CD4-positive, alpha-beta T cell treated with Interleukin-6 for 4 hours (primary cell): Measurements from ENCODE around the gene KDELR1.
A peak's percentile ranks its signal among the peaks of the same experiment; 100 is the strongest.
"Not testable (repeated sequence)": the region's sequence is repeated elsewhere in the genome, so short reads cannot be mapped to it uniquely, and the experiment has no call there.

ENCODE experiments used
- DNase-seq: peaks from one replicate; pipeline ENCODE4 v3.0.0-alpha.2; 2020; ENCODE audit warnings: mixed read lengths

The KDELR1 gene

DNA sequence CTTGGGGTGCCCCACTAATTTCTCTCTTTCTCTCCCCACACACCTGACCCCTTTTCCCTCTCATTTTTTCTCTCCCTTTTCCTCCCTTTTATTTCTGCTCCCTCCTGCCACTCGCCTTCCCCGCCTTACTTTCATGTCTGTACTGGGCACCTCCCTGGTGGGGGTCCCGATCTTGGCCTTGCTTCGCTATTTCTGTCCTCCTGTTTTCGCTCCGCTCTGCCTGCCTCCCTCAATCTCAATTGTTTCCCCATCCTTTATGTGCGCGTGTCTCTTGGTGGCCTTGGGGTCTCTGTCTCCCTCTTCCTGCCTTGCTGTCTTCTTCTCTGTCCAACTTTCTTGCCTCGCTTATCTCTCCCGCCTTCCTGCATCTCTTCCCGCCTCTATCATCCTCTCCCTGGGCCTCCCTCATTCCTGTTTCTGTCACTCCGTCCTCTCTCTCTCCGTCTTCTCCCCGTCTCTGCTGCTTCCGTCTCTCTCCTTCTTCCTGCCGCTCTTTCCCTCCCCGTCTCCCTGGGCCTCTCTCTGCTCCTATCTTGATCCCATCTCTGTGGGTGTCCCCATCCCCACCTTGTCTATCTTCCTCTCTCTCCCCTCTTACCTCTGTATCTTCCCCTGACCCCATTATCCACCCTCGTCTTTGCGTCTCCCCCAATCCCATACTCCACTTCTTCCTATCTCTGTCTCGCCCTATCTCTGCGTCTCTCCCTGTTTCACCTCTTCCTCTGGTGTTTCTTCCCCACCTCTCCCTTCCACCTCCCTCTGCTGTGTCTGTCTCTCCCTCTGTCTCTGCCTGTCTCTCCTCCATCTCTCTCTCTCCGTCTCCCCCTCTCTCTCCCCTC, 6.1 kb upstream of the KDELR1 start:
- DNase-seq, result no peak

DNA sequence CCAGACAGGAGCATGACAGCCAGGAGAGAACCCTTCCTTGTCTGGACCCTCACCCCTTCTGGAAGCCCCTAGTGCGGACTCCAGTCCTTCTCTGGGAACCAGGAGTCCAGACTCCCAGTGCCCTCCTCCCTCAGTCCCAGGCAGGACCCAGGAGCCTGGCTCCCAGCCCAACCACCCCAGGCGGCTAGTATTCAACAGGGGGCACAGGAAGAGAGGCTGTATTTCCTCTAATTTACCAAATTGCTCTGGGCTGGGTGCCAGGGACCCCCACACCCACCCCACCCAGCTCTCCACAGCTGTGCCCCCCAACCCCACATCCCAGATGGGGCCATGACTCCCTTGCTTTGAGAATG, 5.4 kb upstream of the KDELR1 start:
- DNase-seq, result no peak

DNA sequence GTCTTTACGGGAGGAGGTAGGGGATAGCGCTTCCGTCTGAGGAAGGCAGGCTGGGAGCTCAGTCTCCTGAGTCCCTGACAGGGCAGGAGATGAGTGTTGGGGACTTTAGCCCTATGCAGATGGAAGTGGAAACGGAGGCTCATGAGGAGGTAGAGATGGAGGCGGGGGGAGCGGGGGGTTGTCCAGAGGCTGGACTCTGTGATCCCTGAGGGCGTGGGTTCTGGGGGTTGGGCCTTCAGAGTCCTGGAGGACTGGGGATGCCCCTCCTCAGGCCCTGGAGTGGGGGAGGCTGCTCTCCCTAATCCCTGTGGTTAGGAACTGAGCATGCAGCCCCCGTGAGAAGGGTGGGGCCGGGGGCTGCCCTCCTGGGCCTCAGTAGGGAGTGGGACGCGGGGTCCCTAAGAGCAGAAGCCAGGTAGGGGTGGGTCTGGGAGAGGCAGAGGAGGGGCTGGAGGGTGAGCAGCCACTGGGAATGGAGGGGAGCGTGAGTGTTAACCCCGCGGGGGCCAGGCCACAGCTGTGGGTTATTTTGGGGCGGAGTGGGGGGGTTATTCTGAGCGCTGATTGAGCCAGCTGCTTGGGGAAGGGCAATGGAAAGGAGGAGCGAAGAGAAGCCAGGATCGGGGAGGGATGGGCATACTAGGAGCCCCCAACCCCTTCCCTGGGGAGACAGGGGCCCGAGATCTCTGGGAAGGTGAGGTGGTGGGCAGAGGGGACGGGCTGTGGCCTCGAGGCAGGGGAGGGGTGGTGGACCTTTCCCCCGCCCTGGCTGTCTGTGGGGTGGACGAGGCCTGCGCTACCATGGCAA, 4.9 kb upstream of the KDELR1 start:
- DNase-seq, result no peak

DNA sequence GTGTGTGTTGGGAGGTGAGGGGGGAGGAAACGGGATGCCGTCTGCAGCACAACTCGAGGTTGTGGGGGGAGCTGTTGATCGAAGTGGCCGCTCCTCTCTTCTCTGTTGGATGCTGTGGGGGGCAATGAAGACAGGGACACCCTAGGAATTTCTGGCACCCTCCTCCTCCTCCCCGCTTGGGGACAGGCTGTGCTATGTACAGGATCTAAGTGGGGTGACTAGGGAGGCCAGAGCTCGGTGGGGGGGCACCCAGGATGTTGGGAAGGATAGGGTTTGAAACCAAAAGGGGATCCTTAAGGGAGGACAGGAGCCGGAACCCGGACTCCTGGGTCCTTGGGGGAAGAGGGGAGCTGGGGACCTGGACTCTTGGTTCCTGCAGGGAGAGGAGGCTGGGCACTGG, 4.1 kb upstream of the KDELR1 start:
- DNase-seq, result no peak

DNA sequence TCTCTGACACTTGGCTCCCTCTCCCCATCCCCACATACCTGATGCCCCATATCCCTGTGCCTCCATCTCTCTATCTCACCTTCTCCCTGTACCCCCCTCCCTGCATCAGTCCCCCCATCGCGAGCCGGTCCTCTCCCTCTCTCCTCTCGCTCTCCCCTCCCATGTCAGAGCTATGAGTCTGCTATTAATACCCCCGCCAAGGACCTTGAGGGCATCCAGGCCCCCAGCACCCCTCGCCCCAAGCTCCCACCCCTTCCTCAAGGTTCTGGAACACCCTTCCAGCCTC, 3.8 kb upstream of the KDELR1 start:
- DNase-seq, result no peak

DNA sequence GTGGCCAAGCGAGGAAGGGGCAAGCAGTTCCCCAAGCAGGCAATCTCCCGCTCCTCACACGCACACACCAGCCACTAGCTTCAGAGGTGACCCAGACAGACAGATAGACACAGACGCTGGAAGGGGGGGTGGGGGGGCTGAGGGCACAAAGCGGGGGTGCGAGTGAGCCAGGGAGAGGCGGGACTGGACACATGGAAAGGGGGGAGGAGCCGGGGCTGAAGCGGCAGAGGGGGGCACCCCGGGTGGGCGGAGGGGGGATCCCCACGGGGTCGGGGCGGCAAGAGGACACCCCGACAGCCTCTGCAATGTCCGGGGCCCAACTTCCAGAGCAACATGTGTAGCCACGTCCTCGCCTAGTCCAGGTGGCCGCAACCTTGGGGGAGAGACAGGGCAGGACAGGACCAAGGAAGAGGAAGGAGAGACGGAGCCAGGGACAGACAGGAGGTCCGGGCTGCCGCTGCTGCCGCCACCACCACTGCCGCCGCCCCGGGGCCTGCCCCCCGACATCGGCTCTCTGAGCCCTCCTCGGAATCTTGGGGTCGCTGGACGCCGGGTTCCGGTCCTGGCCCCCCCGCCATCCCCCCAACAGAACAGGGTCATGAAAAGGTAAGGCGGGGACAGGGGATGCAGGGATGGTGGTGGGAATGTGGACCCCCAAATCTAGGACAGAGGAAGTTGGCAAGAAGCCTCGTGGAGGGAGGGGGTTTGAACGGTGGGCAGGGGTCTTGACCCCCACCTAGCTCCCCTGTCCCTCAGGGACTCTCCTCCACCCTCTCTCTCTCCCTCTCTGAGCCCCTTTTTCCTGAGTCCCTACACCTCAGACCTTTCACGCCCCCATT, 3.2 kb upstream of the KDELR1 start:
- no peak for DNase-seq

DNA sequence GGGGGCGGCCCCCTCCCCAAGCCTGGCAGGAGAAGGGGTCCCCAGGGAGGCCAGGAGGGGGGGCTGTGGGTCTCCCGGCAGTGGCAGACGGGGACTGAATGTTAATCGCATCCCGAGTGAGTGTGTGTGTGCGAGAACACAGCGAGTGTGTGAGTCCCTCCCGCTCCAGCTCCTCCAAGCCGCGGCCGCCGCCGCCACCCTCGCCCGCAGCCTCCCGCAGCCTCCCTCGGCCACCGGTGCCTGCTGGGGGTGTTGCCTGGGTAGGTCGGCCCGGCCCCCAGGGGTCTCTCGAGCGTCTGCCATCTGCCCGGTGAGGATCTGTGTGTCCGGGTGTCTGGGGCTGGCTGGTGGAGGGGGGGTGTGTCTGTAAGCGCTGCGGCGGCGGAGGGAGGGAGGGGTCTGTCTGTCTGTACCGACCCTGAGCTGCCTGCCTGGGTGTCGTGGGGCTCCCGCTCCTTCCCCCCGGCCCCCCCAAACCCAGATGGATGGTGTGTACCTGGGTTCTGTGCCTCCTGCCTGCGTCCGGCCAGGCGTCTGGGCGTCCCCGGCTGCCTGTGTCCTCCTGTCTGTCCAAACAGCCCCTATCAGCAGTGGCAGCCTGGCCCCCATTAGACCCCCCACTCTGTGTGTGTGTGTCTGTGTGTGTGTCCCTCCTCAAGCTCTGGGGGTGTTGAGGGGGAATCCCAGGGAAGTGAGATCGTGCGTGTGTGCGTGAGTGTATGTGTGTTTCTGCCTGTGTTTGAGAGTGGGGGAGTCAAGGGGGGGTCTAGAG, 2.4 kb upstream of the KDELR1 start, which contains the start of gene GRIN2D:
TSS of gene GRIN2D (plus strand) at position 110 of the 772 bp plus-strand sequence. CDS start 4,725 bp downstream, outside the sequence.
- peak; percentile 42 for DNase-seq

DNA sequence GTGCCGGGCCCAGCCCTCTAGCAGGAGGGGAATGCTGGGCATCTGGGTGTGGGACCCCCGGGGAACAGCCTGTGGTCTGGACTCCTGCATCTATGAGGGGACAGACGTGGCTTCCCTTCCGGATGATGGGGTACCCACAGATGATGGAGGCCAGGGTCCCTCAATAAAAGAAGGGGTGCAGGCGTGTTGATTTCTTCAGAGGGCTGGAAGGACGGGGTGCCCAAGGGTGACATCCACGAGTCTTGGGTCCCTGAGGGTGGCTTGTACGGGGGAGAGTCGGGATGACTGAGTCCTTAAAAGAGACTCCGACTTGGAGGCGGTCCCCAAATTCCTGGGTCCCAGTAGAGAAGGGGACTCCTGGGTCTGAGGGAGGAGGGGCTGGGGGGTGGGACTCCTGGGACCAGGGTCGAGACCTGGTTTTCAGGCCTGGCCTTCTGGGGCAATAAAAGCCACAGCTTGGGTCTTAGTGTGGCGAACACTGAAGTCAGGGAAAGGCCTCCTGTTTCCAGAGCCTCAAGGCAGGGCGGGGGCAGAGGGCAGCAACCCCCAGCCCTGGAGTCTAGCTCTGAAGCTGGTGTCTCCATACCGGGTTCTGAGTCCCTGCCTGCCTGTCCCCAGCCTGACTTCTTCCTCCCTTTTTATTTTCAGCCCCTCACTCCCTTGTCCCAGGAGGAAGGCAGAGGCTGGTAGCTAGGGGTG, 1.7 kb upstream of the KDELR1 start:
- no peak for DNase-seq

DNA sequence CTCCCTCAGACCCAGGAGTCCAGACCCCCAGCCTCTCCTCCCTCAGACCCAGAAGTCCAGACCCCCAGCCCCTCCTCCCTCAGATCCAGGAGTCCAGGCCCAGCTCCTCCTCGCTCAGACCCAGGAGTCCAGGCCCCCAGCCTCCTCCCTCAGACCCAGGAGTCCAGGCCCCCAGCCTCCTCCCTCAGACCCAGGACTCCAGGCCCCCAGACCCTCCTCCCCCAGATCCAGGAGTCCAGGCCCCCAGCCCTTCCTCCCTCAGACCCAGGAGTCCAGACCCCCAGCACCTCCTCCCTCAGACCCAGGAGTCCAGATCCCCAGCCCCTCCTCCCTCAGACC, 624 bp upstream of the KDELR1 start:
- DNase-seq, result not testable (repeated sequence)

DNA sequence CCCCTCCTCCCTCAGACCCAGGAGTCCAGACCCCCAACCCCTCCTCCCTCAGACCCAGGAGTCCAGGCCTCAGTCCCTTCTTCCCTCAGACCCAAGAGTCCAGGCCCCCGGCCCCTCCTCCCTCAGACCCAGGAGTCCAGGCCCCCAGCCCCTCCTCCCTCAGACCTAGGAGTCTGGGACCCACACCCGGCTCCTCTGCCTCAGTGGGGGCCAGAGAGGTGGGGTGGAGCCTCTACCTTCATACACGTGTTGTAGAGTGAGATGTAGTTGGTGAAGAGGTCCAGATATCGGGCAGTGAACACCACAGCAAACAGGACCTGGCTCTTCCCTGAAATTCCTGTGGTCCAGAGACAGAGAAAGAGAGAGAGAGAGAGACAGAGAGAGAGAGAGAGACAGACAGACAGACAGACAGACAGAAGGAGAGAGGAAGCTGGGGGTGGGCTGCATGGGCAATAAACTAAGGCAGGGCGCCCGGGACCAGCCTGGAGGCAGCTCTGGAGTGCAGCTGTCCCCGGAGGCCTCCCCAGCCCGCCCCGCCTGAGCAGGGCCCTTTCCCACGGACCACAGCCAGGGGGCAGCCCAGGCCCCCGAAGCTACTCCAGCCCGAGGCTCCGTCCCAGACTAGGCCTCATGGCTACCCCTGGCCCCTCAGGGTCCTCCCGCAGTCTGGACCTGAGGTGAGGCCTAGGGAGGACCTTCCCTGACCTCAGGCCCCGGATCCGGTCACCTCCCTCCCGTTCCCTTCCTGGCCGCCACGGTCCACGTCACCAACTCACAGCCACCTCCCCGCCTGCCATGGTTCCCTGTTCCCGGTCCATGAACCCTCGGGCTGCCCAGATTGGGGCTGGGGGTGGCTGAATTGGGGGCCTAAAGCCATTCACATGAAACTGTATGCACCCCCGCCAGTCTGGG, 907 bp downstream of the KDELR1 start:
- peak; percentile 68 for DNase-seq

DNA sequence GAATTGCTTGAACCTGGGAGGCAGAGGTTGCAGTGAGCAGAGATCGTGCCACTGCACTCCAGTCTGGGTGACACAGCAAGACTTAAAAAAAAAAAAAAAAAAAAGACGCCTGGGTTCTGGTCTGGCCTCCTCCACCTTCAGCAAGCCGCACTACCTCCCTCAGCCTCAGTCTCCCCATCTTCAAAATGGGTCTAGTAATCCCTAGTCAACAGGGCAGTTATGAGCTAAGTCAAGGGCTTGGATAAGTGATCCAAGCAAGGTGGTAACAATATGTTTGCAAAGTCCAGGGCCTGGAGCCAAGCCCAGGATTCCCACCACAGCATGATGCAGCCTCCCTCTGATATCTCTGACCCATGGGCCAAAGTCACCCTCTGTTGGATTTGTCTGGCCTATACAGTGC, 4.4 kb downstream of the KDELR1 start:
- DNase-seq, result no peak

DNA sequence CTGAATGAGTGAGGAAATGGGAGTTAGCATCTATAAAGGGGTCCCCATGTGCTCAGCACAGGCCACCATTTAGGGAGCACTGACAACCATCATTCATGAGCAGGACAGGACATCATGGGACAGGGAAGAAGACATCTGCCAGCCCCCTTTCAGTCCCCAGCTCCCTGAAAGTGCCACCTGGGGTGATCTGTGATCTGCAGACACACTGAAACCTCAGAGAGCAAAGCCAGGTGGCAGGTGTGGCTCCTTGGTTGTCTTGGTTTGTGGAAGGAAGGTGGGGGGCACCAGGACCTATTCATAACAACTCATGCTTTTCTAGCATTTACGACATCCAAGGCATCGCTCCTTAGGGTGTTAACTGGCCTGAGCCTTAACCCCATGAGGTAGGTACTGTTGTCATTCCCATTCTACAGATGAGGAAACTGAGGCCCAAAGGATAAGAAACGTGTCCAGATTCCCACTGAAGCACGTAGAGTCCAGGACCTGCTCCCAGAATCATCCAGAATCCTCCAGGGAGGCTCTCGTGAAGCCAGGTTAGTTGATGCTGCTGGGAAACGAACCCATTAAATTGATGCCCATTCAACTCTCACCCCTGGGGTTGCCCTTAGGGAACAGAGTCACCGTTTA, 5.8 kb downstream of the KDELR1 start:
- DNase-seq, result no peak

DNA sequence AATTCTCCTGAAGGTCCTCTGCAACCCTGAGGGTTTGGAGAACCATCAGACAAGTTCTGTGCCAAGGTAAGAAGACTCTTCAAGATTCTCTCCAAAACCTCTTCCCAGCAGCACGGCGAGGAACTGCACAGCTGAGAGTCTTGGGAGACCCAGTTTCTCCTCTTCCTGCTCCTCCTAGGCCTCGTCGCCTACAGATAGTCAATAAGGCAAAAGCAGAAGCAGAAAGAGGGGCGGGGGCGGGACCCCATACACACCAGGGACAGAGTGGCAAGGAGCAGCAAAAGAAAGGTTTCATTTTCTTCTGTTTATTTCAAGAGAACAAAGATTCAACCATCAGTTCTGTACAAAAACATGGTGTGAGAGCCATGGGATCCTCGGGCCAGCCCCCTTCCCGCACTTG, 9.1 kb downstream of the KDELR1 start:
- no peak for DNase-seq

DNA sequence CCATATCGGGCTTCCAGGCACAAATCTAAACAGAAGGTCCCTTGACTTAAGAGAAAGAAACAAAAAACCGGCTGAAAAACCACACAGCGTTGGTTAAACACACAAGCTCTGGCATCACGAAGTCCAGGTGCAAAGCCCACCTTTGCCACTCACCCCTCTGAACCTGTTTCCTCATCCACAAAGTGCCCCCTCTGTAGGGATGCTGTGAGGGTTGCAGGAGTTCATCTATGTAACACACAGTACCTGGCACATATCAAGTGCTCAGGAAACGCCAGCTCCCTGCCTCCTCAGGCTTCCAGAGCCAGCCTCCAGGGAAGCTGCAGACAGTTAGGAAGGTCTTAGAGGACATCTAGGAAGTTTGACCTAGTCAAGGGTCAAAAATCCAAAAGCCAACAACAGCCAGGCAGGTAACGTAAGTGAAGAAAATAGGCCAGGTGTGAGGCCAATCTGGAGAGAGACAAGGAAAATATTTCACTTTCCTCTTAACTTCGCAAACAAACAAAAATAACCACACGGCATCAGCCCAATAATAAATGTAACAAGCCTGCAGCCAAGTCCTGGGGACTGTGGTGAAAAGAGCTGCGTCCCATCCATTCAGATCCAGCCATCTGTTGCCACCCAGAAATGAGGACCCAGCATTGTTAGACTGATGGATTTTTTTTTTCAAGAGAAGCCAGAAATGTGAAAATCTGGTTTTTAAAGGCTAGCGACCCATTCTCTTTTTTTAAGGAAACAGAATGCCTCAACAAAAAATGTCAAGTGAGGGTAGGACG, 10.0 kb downstream of the KDELR1 start:
- DNase-seq, result no peak

DNA sequence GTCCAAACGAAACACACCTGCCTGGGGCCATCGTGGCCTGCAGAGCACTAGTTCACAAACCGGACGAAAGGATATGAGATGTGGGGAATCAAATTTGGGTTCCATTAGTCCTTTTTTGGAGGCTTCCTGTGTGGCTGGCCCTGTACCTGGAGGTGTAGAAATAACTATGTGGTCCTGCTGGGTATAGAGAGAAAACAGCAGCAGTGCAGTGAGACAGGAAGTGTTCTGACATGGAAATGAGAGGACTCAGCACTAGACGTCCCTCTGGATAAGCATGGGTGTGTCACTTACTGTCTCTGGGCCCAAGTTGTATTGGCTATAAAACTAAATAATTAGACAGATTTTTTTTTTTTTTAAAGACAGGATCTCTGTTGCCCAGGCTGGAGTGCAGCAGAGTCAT, 12.3 kb downstream of the KDELR1 start:
- DNase-seq, result no peak

DNA sequence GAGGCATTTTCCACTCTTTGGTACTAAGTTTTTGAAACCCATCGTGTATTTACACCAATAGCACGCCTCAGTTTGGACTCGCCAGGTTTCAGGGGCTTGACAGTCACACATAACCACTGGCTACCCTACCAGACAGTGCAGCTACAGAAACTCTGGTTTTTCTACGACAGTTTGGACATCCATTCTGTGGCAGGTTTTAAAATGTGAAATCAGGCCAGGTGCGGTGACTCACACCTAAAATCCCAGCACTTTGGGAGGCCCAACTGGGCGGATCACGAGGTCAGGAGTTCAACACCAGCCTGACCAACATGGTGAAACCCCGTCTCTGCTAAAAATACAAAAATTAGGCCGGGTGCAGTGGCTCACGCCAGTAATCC, 13.2 kb downstream of the KDELR1 start:
- DNase-seq, result no peak

DNA sequence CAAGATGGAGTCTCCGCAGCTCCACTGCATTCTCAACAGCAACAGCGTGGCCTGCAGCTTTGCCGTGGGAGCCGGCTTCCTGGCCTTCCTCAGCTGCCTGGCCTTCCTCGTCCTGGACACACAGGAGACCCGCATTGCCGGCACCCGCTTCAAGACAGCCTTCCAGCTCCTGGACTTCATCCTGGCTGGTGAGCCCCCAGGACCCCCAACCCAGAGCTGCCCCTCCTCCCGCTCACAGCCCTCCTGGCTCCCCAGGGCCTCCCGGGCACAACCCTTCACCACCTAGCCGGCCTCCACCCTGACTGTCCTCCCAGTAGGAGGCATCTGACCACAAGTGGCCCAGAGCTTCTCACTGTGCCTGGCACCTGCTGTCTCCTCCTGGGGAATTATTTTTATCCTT, 17.8 kb downstream of the KDELR1 start:
- DNase-seq, result no peak

DNA sequence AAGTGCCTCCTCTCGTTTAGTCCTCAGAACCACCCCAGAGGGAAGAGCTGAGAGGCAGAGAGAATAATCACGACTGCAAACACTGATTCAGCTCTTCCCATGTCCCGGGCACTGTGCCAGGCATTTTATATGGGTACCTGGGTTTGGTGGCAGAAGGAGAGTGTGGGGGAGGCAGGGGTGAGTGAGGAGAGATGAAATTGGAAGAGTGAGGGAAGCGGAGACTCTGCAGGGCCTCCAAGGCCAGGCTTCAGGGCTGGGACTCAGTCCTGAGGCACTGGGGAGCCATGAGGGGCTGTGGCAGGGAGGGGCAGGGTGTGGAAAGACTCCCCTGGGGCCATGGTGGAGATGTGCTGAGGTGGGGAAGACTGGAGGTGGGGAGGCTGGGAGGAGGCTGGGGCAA, 18.4 kb downstream of the KDELR1 start:
- DNase-seq, result no peak

DNA sequence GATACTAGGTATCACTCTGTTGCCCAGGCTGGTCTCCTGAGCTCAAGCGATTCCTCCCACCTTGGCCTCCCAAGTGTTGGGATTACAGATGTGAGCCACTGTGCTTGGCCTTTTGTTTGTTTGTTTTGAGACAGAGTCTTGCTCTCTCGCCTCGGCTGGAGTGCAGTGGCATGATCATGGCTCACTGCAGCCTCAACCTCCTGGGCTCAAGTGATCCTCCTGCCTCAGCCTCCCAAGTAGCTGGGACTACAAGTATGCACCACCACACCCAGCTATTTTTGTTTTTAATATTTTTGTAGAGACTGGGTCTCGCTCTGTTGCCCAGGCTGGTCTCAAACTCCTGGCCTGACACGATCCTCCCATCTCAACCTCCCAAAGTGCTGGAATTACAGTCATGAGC, 19.6 kb downstream of the KDELR1 start:
- not testable (repeated sequence) for DNase-seq

DNA sequence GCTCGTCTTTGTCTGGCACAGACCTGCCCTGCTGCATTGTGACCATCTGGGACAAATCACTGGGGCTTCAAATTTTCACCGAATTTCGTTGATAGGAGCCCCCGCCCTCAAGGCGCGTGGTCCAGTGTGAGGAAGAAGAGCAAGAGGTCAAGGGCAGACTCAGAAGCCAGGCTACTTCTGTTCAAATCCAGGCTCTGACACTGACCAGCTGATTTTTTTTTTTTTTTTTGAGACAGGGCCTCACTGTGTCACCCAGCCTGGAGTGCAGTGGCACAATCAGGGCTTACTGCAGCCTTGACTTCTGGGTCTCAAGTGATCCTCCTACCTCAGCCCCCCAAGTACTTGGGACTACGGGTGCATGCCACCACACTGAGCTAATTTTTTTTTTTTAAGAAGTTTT, 20.0 kb downstream of the KDELR1 start:
- DNase-seq, result no peak
